ENCODE measurements around the gene BLOC1S4.

BLOC1S4 gene

DNA sequence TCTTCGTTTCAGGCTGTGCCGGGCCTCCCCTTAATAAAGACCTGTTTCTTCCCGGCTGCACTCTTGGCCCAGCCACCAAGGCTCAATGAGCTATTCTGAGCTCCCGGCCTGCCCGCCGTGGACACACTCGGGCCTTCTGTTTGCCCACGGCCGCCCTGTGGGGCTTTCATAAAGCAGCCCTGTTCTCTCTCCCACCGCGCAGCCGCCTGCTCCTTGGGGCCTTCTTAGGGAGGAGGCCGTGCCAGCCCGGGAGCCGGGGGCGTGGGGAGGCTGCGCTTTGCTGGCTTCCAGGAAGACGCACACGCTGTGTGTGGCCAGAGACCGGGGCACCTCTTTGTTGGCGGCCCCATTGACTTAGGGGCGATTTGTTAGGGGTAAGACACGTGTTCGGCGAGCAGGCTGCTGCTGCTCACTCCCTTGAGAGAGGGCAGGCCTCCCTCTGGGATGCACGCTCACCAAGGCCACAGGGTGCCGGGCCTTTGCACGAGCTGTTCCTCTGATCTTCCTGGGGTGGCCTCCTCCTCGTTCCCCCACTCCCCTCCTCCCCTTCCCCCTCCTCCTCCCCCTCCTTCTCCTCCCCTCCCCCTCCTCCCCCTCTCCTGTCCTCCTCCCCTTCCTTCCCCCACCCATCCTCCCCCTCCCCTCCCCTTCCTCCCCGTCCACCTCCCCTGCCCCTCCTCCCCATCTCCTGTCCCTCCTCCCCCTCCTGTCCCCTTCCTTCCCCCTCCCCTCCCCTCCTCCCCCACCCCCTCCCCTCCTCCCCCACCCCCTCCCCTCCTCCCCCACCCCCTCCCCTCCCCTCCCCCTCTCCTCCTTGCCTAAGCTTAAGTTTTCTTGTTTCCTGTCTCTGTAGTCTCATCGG is 11.3 kb downstream of the BLOC1S4 start:
- TF ChIP-seq, protein P1, sequence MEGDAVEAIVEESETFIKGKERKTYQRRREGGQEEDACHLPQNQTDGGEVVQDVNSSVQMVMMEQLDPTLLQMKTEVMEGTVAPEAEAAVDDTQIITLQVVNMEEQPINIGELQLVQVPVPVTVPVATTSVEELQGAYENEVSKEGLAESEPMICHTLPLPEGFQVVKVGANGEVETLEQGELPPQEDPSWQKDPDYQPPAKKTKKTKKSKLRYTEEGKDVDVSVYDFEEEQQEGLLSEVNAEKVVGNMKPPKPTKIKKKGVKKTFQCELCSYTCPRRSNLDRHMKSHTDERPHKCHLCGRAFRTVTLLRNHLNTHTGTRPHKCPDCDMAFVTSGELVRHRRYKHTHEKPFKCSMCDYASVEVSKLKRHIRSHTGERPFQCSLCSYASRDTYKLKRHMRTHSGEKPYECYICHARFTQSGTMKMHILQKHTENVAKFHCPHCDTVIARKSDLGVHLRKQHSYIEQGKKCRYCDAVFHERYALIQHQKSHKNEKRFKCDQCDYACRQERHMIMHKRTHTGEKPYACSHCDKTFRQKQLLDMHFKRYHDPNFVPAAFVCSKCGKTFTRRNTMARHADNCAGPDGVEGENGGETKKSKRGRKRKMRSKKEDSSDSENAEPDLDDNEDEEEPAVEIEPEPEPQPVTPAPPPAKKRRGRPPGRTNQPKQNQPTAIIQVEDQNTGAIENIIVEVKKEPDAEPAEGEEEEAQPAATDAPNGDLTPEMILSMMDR (IDR thresholded peaks at IDR 0.05; ENCODE audit: control extremely low read depth, extremely low read depth, low read depth, missing control alignments): no peak
- CTCF ChIA-PET: interaction anchor here (1.2 to 2.0 kb wide), 4 partner anchors 10 to 344 kb away, joined by 3 to 11 read pairs (median 6); no protein-coding TSS in a partner anchor
- DNase-seq (ENCODE audit: extremely low spot score): no peak
- POLR2A ChIA-PET: no interaction called here

DNA sequence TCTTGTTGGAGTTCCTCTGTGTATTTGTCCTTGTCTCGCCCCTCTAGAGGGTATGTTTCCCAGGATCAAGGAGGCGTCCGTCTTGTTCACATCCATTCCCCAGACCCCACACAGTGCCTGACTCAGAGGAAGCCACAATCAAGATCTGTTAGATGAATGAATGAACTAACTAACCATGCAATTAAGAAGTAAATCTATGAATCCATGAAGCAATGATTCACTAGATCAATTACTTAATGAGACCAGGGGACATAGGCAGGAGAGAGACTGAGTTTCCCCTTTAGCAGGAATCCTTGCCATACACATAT is 11.9 kb downstream of the BLOC1S4 start:
- ChIA-PET POLR2A (no interaction called here), CTCF (interaction anchor here (2.0 to 3.4 kb wide), 2 partner anchors 146 to 343 kb away, joined by 6 to 26 read pairs; no protein-coding TSS in a partner anchor)
- peak; percentile 15 for DNase-seq (ENCODE audit: extremely low spot score)
- TF ChIP-seq, protein P1 (IDR thresholded peaks at IDR 0.05; ENCODE audit: control extremely low read depth, extremely low read depth, low read depth, missing control alignments): no peak

DNA sequence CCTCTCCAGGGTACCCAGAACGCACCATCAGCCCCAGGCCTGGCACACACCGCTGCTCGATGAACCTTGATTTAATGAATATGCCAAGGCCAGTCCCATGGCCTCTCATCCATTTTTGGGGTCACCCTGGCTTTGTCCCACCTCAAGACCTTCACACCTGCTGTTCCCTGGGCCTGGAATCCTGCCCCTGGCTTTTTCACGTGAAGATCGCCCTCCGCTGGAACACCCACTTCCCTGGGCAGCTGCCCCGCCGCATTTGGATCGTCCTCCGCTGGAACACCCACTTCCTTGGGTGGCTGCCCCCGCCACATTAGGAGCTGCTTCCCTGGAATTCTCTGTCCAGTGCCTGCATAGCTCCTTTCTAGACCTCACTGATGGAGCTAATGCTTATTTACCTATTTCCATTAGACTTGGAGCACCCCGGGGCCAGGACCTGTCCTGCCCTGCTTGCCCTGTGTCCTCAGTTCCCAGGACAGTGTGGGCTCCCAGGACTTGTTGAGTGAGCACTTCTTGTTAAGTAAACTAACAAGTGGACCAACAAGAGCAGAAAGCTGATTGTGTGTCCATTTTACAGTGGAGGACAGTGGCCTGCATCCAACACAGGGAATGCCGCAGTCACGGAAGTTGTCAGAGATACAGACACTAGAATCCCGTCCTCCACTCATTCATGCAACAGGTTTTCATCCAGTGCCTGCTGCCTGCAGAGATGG is 12.5 kb downstream of the BLOC1S4 start:
- ChIA-PET POLR2A (no interaction called here), CTCF (interaction anchor here (3.4 to 4.7 kb wide), 2 partner anchors 9 to 145 kb away, joined by 23 to 26 read pairs; no protein-coding TSS in a partner anchor)

DNA sequence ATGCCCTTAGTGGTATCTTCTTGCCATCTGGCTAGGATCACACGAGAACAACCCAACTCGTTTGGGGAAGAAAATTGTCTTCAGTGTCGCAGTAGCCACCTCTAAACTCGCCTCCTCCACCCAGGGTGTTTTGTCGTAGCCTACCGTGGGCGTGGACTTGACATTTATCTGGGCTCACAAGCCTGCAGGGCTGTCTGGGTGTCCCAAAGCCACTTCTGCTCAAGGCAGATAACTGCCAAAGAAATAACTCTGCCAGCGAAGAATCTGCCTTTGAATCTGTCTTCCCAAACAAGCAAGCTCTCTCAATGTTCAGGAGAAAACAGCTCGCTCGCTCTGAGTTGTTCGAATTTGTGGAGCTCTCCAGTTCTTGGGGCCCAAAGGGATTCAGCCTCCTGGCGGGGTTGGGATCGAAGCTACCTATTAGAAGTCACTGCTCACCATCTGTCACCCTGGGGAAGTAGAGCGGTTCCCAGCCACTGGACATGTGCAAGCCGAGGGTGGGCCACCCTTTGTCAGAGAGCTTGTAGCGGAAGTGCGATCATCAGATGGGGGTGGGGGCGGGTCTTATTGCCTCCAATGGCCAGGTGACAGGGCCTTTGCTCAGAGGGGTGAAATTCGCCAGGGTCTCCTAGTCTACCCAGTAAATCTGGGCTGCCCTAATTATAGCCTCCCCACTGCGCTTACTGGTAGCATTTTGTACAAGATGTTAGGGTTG is 14.8 kb downstream of the BLOC1S4 start:
- POLR2A ChIA-PET: no interaction called here
- TF ChIP-seq, protein P1 (IDR thresholded peaks at IDR 0.05; ENCODE audit: control extremely low read depth, extremely low read depth, low read depth, missing control alignments): no peak
- CTCF ChIA-PET: interaction anchor here (3.4 to 4.7 kb wide), 2 partner anchors 11 to 143 kb away, joined by 23 to 26 read pairs; no protein-coding TSS in a partner anchor
- no peak for DNase-seq (ENCODE audit: extremely low spot score)

More for the DNA sequence above, 12.5 kb downstream of the BLOC1S4 start:
- TF ChIP-seq, protein P1 (IDR thresholded peaks at IDR 0.05; ENCODE audit: control extremely low read depth, extremely low read depth, low read depth, missing control alignments): no peak
- DNase-seq (ENCODE audit: extremely low spot score): no peak

DNA sequence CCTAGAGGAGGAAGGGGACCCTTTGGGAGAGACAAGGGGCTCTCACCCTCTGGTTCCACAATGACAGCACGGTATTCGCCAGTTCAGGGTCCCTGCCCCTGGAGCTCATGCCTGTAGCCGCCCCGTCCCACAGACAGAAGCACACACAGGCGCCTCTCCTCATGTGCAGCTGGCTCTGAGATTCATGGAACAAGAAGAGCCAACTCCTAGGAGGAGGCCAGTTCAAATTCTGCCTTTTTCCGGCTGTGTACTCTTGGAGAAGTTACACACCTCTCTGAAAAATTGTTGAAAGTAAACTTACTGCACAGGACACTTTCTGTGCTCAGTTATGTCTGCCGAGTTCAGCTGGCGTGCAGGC is 15.3 kb downstream of the BLOC1S4 start:
- TF ChIP-seq, protein P1 (IDR thresholded peaks at IDR 0.05; ENCODE audit: control extremely low read depth, extremely low read depth, low read depth, missing control alignments): no peak
- no peak for DNase-seq (ENCODE audit: extremely low spot score)
- ChIA-PET CTCF (interaction anchor here (3.4 to 4.7 kb wide), 2 partner anchors 12 to 142 kb away, joined by 23 to 26 read pairs; no protein-coding TSS in a partner anchor), POLR2A (no interaction called here)

DNA sequence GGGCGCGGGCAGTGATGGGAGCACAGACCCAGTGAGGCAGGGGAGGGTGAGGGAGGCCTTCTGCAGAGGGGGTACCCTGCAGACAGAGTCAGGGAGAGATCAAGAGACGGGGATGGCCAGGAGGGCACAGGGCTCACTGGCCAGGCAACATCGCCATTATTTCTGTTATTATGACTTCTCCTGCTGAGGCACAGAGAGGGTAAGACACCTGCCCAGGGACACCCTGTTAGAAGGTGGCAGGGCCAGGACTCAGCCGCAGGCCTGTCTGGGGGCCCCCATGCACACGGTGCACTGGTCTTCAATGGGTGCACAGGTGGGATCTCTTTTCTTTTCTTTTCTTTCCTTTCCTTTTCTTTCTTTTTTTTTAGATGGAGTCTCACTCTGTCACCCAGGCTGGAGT is 15.8 kb downstream of the BLOC1S4 start:
- POLR2A ChIA-PET: no interaction called here
- no peak for DNase-seq (ENCODE audit: extremely low spot score)
- TF ChIP-seq, protein P1 (IDR thresholded peaks at IDR 0.05; ENCODE audit: control extremely low read depth, extremely low read depth, low read depth, missing control alignments): no peak
- CTCF ChIA-PET: interaction anchor here (4.7 kb wide), 1 partner anchor 12 kb away, joined by 23 read pairs; no protein-coding TSS in a partner anchor
